Heart left ventricle (tissue), 16 donors: ENCODE results near the gene TNRC6C. TPM values are rescaled to one million over a fixed set of nuclear protein-coding genes. Genes with fewer than 3 reads are reported as not detected.

Source experiments
- ATAC-seq, 4 donors: fragments of 200-7000 bp; cut with Tn5 transposase; one replicate each; pipeline ENCODE4 v1.9.1; 2020 to 2022; ENCODE audit warnings: moderate library complexity in 4 of 4, mild to moderate bottlenecking in 3 of 4, moderate number of reproducible peaks in 1 of 4
- DNase-seq, 5 donors: peaks; one replicate each; pipeline ENCODE4 v3.0.0-alpha.2; 2020
- H3K27ac ChIP-seq, 12 donors: fragments of 200-600 bp; sonication (generic) in 4 of 12; one replicate each; pipeline versions ENCODE4 v1.5.0 to v1.8.0; 2016 to 2022; ENCODE audit warnings: mild to moderate bottlenecking in 2 of 12
- H3K27me3 ChIP-seq, 9 donors: fragments of 200-600 bp; sonication (generic) in 2 of 9; one replicate each; pipeline versions ENCODE4 v1.5.1 to v1.8.0; 2016 to 2022; ENCODE audit warnings: mild to moderate bottlenecking in 3 of 9
- H3K36me3 ChIP-seq, 9 donors: fragments of 200-600 bp; sonication (generic) in 2 of 9; one replicate each; pipeline versions ENCODE4 v1.5.0 to v1.8.0; 2018 to 2022; ENCODE audit warnings: mild to moderate bottlenecking in 2 of 9
- H3K4me1 ChIP-seq, 12 donors: fragments of 200-600 bp; sonication (generic) in 4 of 12; one replicate each; pipeline versions ENCODE4 v1.5.0 to v1.8.0; 2016 to 2022; ENCODE audit warnings: mild to moderate bottlenecking in 3 of 12
- H3K4me3 ChIP-seq, 12 donors: fragments of 200-600 bp; sonication (generic) in 4 of 12; one replicate each; pipeline versions ENCODE4 v1.5.0 to v1.8.0; 2017 to 2022; ENCODE audit warnings: mild to moderate bottlenecking in 9 of 12, moderate library complexity in 4 of 12
- H3K9me3 ChIP-seq, 12 donors: fragments of 200-600 bp; sonication (generic) in 4 of 12; one replicate each; pipeline versions ENCODE4 v1.5.0 to v1.8.0; 2016 to 2022; ENCODE audit warnings: mild to moderate bottlenecking in 1 of 12
- CTCF ChIP-seq, 12 donors: fragments of 200-600 bp; sonication (generic) in 4 of 12; IDR thresholded peaks; one replicate each; pipeline versions ENCODE4 v1.5.0 to v1.8.0; 2018 to 2022; ENCODE audit warnings: antibody characterized with exemption in 12 of 12, mild to moderate bottlenecking in 5 of 12
- POLR2A ChIP-seq, 2 donors: fragments of 450-650 bp; IDR thresholded peaks; one replicate each; pipeline ENCODE4 v1.6.1; 2017; ENCODE audit warnings: antibody characterized with exemption in 2 of 2, mild to moderate bottlenecking in 2 of 2, moderate library complexity in 2 of 2
- WGBS, 4 donors: extraction: QIAGEN DNeasy Blood & Tissue Kit in 2 of 4; methylation state at CpG; one replicate each; pipeline versions ENCODE4 v1.1.5 to v1.1.7; 2013 to 2018; 5-methylcytosine and 5-hydroxymethylcytosine counted together
- intact Hi-C, 10 donors: fragments of 100-400 bp; cut with DNase I; formaldehyde crosslinking; loops; one replicate each; pipeline versions ENCODE4 v1.11.1 to v1.14.2; 2022
- polyA plus RNA-seq, 2 donors: library from polyadenylated mRNA; stranded (reverse); fragments of 200-250 nt; gene quantifications; one replicate each; pipeline ENCODE4 v1.2.3, GENCODE V29; 2013
- total RNA-seq, 9 donors: library from RNA; depleted of rRNA in 2 of 9; stranded (reverse); fragments of >200 nt in 2 of 9; fragmentation: NEBNext Ultra II Directional in 3 of 9; extraction: Animal tissue kit (Norgen Biotek cat#: 25700) in 3 of 9; gene quantifications; one replicate each; pipeline versions ENCODE4 v1.1.0 to v1.2.4, GENCODE V29; 2016 to 2023
- donor health status: ischemic (EF 13 %, LVEDD 7.1; RV severe dilation, severe dysfunction).
- donor health status: healthy with polysubstance abuse.
- donor health status: DM: no; HTN: yes; CAD: no.
- donor health status: DM: no; HTN: no; CAD: no.
- donor health status: ischemic (EF 25% LVEDD 6.9; RV normal size, moderate dysfunction).
- donor health status: ischemic (EF 25% LVEDD 5.7; RV mildly dilated, moderate dysfunction).
- donor health status: healthy.
- donor health status: DM: yes; HTN: yes; CAD: no.
- donor health status: ischemic (EF 35%, LVEDD 5.7; RV mildly dilated, moderate dysfunction).
- donor health status: nonischemic (EF 11% LVEDD 7.7; RV severe dilation, severe dysfunction).
- donor health status: DM: yes; HTN: yes; CAD: no.
- donor health status: PGD.
- donor health status: ischemic (EF 29% LVEDD 5.4; RV normal size, mild dysfunction).
- donor health status: nonischemic (EF 23%, LVEDD 6.1; RV moderate dilation, normal function).

The TNRC6C gene
- total and polyA plus RNA-seq, 11 donors = 7.7 to 24.7 (median 19.0) TPM

- Histone ChIP-seq H3K36me3 (peaks cover 0 to 46% (median 9%) of the 10 kb centered on the region in 9 donors), H3K27me3 (no peaks in the 10 kb centered on the region), H3K4me3 (no peak overlapping the region), H3K4me1 (peaks cover 0 to 20% (median 8%) of the 10 kb centered on the region in 12 donors), H3K27ac (no peak overlapping the region), H3K9me3 (no peaks in the 10 kb centered on the region)
- 77 to 81% (median 80%) methylated on average over 5 of the region's 5 CpGs for WGBS, 4 donors
- intact Hi-C loops = loop anchor here (1.0 to 10.0 kb wide), 8 partner anchors 52 to 472 kb away; no protein-coding TSS in a partner anchor
- no peak for TF ChIP-seq POLR2A (IDR thresholded peaks at IDR 0.05)
- no peak for TF ChIP-seq CTCF (IDR thresholded peaks at IDR 0.05)
- DNase-seq (no peak), ATAC-seq (no peak)
These were observed 56.1 kb downstream of the TNRC6C start for GRCh38 chr17:78014646-78015045.

- intact Hi-C loops = loop anchor here in 3 of 10 donors (5.0 to 10.0 kb wide), 3 partner anchors 65 to 475 kb away; no protein-coding TSS in a partner anchor
- 89 to 100% (median 95%) methylated on average over 1 of the region's 1 CpG for WGBS, 4 donors
- DNase-seq (no peak), ATAC-seq (no peak)
- Histone ChIP-seq H3K36me3 (peaks cover 0 to 25% (median 5%) of the 10 kb centered on the region in 9 donors), H3K4me1 (peaks cover 0 to 28% (median 11%) of the 10 kb centered on the region in 12 donors), H3K4me3 (no peak overlapping the region), H3K9me3 (no peaks in the 10 kb centered on the region), H3K27me3 (no peaks in the 10 kb centered on the region), H3K27ac (no peak overlapping the region)
- TF ChIP-seq CTCF (IDR thresholded peaks at IDR 0.05) (no peak), POLR2A (IDR thresholded peaks at IDR 0.05) (no peak)
These were observed 58.3 kb downstream of the TNRC6C start for GRCh38 chr17:78016852-78017251.

GRCh38 chr17:78019367-78019975 is 61.0 kb downstream of the TNRC6C start:
- Histone ChIP-seq H3K27ac (peak overlapping the region in 1 of 12 donors; percentile 1), H3K27me3 (no peaks in the 10 kb centered on the region), H3K4me1 (peaks cover 0 to 21% (median 4%) of the 10 kb centered on the region in 12 donors), H3K36me3 (peaks cover 0 to 19% (median 0%) of the 10 kb centered on the region in 9 donors), H3K4me3 (no peak overlapping the region), H3K9me3 (no peaks in the 10 kb centered on the region)
- TF ChIP-seq POLR2A (IDR thresholded peaks at IDR 0.05) = no peak
- peak; percentile 52 to 74 (median 60) for TF ChIP-seq CTCF (IDR thresholded peaks at IDR 0.05)
- intact Hi-C loops = loop anchor here in 3 of 10 donors (2.0 to 10.0 kb wide), 4 partner anchors 63 to 477 kb away; no protein-coding TSS in a partner anchor
- DNase-seq = no peak
- ATAC-seq = no peak

- no peak overlapping the region for H3K4me3 ChIP-seq
- WGBS, 4 donors = 91 to 94% (median 93%) methylated on average over 6 of the region's 6 CpGs
- no peaks in the 10 kb centered on the region for H3K9me3 ChIP-seq
- TF ChIP-seq CTCF (IDR thresholded peaks at IDR 0.05) (no peak), POLR2A (IDR thresholded peaks at IDR 0.05) (no peak)
- ATAC-seq = no peak
- no peak for DNase-seq
- intact Hi-C loops = loop anchor here in 5 of 10 donors (2.0 to 10.0 kb wide), 5 partner anchors 62 to 478 kb away; no protein-coding TSS in a partner anchor
- H3K27ac ChIP-seq = peak overlapping the region in 1 of 12 donors; percentile 1
- peaks cover 0 to 19% (median 0%) of the 10 kb centered on the region in 9 donors for H3K36me3 ChIP-seq
- H3K4me1 ChIP-seq = peaks cover 0 to 21% (median 4%) of the 10 kb centered on the region in 12 donors
- H3K27me3 ChIP-seq = no peaks in the 10 kb centered on the region
These were observed 61.6 kb downstream of the TNRC6C start for GRCh38 chr17:78019976-78020716.
